Measurements from ENCODE around the gene RAB10.

DNA sequence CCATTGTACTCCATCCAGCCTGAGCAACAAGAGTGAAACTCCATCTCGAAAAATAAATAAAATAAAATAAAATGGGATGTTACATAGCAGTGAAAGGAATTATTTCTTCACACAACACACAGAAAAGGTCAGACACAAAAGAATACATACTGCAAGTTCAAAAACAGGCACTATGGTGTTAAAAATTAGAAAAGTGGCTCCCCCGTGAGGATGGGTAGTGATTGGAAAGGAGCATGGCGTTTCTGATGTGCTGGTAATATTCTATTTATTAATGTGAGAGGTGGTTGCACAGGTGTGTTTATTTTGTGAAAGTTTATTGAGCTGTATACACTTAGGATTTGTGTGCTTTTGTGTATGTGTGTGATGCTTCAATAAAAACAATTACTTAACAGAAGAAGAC, 22.9 kb upstream of the RAB10 start:
- TF ChIP-seq, protein P1, sequence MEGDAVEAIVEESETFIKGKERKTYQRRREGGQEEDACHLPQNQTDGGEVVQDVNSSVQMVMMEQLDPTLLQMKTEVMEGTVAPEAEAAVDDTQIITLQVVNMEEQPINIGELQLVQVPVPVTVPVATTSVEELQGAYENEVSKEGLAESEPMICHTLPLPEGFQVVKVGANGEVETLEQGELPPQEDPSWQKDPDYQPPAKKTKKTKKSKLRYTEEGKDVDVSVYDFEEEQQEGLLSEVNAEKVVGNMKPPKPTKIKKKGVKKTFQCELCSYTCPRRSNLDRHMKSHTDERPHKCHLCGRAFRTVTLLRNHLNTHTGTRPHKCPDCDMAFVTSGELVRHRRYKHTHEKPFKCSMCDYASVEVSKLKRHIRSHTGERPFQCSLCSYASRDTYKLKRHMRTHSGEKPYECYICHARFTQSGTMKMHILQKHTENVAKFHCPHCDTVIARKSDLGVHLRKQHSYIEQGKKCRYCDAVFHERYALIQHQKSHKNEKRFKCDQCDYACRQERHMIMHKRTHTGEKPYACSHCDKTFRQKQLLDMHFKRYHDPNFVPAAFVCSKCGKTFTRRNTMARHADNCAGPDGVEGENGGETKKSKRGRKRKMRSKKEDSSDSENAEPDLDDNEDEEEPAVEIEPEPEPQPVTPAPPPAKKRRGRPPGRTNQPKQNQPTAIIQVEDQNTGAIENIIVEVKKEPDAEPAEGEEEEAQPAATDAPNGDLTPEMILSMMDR (IDR thresholded peaks at IDR 0.05): no peak
- no peak for TF ChIP-seq EP300 (IDR thresholded peaks at IDR 0.05)
- TF ChIP-seq POLR2A (IDR thresholded peaks at IDR 0.05): no peak
